Hematopoietic multipotent progenitor cell treated with erythropoietin and hydrocortisone succinate and interleukin-3 and kit ligand, for 15 days (in vitro differentiated cells): Measurements from ENCODE around the gene RBP3.
A peak's percentile ranks its signal among the peaks of the same experiment; 100 is the strongest.

Experiments used
- DNase-seq: peaks from one replicate; pipeline ENCODE4 v3.0.0-alpha.2; 2015; ENCODE audit warnings: low spot score

RBP3 gene

GRCh38 chr10:47401210-47401609 lies 53.0 kb downstream of the RBP3 start:
- no peak for DNase-seq

GRCh38 chr10:47401874-47402640 lies 53.9 kb downstream of the RBP3 start:
- DNase-seq = no peak

DNA sequence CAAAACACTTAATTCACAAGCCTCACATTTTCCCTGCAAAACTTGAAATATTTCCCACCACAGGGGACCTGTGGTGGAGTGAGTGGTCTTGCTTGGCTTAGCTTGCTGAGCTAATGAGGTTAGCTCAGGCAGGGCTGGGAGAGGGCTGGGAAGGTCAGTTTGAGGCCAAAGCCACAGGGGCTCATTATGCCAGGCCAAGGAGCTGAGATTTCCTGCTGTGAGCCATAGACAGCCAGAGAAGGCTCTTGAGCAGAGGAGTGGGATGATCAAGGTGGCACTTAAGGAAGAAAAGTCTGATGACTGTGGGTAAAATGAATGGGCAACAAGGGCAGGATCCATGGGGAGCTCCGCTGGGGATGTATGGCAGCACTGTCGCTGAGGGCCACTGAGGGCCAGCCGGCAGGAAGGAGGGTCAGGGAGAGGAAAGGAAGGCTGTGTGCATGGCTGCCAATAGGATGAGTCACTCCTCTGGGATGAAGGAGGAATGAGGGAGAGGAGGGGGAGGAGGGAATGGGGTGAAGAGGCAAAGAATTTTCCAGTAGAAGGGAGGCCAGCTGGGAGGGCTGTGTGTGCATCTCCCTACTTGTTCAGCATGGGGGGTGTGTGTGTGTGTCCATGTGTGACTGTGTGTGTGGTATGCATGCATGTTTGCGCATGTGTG lies 54.6 kb downstream of the RBP3 start:
- DNase-seq = no peak

DNA sequence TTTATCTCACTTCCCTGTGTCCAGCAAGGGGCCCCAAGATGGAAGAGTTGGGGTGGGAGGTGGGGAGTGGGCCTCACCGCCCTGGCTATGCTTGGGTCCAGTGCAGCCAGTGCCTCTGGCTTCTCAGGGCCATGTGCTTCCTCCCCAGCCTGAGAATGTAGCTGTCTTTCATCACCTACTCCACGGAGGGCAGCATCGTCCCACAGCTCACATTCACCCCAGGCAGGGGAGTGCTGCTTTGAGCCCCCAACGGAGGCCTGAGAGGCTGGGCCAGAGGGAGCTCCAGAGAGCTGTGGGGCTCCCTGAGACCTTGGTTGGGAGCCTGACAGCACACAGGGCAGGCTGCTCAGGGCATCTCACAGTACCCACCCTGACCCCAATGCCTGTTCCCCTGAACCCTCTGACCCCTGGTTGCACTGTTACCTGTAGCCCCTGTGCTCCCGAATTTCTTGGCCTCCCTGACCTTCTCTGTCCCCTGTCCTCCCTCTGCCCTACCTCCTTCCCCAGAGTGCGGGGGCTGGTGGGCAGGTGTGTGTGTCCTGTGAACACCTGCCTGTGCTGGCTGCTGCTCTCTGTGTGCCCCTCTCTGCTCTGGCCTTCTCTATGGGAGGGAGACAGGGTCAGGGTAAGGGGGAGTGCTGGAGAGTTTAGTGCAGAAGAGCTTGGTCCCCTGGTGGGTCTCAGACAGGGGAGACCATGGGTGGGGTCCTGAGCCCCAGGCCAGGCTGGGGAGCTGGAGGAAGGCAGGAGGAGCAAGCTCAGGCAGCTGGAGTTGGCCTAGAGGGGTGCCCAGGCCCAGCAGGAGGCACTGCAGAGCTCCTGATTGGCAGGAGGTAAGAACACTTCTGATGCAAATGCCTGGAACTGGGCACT lies 55.5 kb downstream of the RBP3 start:
- DNase-seq = no peak

- DNase-seq = no peak
Measured at GRCh38 chr10:47404446-47404845, 56.3 kb downstream of the RBP3 start.

- DNase-seq = no peak
Measured at GRCh38 chr10:47404937-47405336, 56.8 kb downstream of the RBP3 start.

DNA sequence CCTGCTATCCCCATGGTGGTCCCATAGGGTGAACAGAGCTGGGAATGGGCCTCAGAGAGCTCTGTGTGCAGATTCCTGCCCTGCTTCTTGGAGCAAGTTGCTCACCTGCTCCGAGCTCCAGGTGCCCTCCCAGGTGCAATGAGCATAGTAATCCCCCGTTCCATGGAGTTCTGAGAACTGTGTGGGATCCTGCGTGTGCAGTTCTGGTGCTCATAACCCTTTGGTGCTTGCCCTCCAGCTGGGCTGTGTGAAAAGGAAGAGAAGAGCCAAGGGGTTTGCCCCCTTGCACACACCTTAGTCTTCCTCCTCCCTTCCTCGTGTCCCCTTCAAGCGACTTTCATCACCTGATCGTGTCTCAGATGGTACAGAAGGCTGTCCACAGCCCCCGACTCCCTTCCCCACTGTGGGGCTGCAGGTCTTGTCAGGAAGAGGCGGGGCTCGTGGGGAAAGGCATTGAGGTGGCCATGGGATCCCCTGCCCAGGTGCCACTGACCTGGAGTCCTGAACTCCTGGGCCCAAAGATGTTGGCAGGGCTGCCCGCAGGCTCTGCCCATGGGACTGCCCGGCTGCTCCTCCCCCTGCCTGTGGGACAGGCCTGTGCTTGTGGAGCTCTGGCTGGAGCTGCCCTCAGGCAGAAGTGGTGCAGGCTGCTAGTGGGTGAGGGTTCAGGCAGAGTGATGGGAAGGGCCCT lies 57.8 kb downstream of the RBP3 start:
- no peak for DNase-seq

- DNase-seq = no peak
Measured at GRCh38 chr10:47406548-47406869, 58.3 kb downstream of the RBP3 start.

- peak; percentile 39 for DNase-seq
Measured at GRCh38 chr10:47406870-47407691, 58.9 kb downstream of the RBP3 start.
